ENCODE results near the gene TFDP2.

GRCh38 chr3:142134799-142135325, 14.5 kb downstream of the TFDP2 start:
- TF ChIP-seq, protein P1, sequence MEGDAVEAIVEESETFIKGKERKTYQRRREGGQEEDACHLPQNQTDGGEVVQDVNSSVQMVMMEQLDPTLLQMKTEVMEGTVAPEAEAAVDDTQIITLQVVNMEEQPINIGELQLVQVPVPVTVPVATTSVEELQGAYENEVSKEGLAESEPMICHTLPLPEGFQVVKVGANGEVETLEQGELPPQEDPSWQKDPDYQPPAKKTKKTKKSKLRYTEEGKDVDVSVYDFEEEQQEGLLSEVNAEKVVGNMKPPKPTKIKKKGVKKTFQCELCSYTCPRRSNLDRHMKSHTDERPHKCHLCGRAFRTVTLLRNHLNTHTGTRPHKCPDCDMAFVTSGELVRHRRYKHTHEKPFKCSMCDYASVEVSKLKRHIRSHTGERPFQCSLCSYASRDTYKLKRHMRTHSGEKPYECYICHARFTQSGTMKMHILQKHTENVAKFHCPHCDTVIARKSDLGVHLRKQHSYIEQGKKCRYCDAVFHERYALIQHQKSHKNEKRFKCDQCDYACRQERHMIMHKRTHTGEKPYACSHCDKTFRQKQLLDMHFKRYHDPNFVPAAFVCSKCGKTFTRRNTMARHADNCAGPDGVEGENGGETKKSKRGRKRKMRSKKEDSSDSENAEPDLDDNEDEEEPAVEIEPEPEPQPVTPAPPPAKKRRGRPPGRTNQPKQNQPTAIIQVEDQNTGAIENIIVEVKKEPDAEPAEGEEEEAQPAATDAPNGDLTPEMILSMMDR (IDR thresholded peaks at IDR 0.05): no peak
- no peak for TF ChIP-seq POLR2A (IDR thresholded peaks at IDR 0.05)
